GM12891 (cell line): ENCODE results near the gene PTGDR2.

Experiments used
- DNase-seq: peaks from one replicate; pipeline ENCODE4 v3.0.0; 2011; ENCODE audit warnings: low spot score; ENCODE audit not compliant: insufficient read length
- FAIRE-seq: peaks from 2 replicates; lab custom pipeline; 2011; peaks lifted over from hg19 to GRCh38; lab: Jason Lieb, UNC
- PAX5 ChIP-seq: IDR thresholded peaks from 2 replicates; pipeline ENCODE4 v1.6.1; 2011; ENCODE audit warnings: low read length, moderate library complexity, mild to moderate bottlenecking; ENCODE audit not compliant: insufficient read depth, severe bottlenecking
- POLR2A ChIP-seq: IDR thresholded peaks from 2 replicates; pipeline ENCODE4 v1.6.1; 2011; ENCODE audit warnings: low read depth, low read length, control low read depth
- POLR2AphosphoS5 ChIP-seq: IDR thresholded peaks from 2 replicates; pipeline ENCODE4 v1.6.1; 2011; ENCODE audit warnings: low read depth, low read length, control low read depth
- POU2F2 ChIP-seq: IDR thresholded peaks from 2 replicates; pipeline ENCODE4 v1.6.1; 2011; ENCODE audit warnings: low read depth, mild to moderate bottlenecking, control low read depth, low read length, moderate library complexity
- SPI1 ChIP-seq: IDR thresholded peaks from 2 replicates; pipeline ENCODE4 v1.6.1; 2011; ENCODE audit warnings: low read depth, low read length, control low read depth
- TAF1 ChIP-seq: IDR thresholded peaks from 2 replicates; pipeline ENCODE4 v1.6.1; 2011; ENCODE audit warnings: low read depth, low read length, control low read depth

Gene PTGDR2

DNA sequence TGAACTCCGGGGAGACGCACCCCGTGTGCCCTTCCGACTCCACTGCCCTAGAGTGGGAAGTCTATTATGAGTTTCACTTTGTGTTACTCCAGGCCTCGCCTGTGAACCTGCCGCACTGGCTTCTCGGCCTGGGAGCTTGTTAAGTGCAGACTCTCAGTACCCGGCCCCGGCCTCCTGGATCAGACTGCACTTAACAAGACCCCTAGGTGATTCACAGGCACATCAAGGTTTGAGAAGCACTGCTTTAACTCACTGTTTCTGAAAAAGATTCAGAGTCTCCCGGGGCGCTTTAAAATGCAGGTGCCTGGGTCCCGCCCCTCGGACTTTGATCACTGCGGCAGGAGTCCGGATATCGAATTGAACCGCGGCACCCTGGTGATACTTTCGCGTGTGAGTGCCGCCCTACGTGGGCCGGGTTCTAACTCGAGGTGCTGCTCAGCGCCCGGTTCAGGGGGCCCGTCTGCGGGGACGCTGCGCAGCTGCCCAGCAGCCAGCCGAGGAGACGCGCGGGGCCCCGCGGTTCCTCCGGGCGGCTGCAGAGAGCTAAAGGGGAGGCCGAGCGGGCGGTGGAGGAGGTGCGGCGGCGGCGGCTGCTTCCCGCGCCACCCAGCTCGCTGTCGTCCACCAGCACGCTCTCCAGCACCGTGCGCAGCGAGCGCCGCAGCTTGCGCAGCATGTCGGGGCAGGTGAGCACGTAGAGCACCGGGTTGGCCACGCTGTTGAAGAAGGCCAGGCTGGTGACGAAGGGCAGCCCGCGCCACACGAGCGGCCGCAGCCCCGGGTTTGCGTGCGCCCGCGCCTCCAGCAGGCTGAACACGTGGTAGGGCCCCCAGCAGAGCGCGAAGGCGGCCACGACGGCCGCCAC lies 3.4 kb downstream of the PTGDR2 start:
- no peak for DNase-seq
- FAIRE-seq: no peak
- TF ChIP-seq POLR2AphosphoS5 (no peak), SPI1 (no peak), POLR2A (no peak), PAX5 (no peak), POU2F2 (no peak), TAF1 (no peak)

DNA sequence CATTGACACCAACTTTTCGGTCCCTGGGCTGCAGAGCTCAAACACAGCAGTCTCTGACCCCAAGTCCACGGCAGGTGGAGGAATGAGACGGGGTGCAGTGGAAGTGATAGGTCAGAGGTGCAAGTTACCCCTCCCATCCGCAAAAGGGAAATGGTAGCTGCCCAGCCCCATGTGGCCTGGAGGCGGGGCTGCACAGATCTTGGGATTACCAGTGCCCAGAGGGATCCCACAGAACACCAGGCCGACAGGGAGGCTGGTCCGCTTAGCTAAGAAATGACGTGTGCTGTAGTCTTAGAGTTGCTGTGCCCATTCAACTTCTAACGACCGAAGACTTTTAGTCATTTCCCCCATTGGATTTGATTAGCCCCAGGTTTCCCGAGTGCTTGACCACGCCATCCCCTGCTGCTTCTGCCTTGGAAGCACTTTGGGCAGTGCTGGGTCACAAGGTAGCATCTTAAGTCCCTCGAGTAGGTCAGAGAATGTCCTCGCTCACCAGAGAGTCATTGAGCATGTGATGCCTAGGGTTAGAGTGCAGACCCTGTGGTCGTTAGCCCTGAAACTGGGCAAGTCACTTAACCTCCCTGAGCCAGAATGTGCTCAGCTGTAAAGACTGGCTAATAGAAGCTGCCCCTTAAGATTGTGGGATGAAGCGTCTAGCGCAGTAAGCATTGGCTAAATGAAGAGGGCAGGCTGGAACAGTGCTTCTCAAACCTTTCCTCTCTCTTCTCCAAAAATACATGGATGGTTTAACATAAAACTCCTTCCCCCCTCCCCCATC lies 4.2 kb downstream of the PTGDR2 start:
- DNase-seq (no peak), FAIRE-seq (no peak)
- TF ChIP-seq POLR2AphosphoS5: no peak
- no peak for TF ChIP-seq TAF1
- no peak for TF ChIP-seq SPI1
- TF ChIP-seq POU2F2: no peak
- no peak for TF ChIP-seq POLR2A
- TF ChIP-seq PAX5: no peak

DNA sequence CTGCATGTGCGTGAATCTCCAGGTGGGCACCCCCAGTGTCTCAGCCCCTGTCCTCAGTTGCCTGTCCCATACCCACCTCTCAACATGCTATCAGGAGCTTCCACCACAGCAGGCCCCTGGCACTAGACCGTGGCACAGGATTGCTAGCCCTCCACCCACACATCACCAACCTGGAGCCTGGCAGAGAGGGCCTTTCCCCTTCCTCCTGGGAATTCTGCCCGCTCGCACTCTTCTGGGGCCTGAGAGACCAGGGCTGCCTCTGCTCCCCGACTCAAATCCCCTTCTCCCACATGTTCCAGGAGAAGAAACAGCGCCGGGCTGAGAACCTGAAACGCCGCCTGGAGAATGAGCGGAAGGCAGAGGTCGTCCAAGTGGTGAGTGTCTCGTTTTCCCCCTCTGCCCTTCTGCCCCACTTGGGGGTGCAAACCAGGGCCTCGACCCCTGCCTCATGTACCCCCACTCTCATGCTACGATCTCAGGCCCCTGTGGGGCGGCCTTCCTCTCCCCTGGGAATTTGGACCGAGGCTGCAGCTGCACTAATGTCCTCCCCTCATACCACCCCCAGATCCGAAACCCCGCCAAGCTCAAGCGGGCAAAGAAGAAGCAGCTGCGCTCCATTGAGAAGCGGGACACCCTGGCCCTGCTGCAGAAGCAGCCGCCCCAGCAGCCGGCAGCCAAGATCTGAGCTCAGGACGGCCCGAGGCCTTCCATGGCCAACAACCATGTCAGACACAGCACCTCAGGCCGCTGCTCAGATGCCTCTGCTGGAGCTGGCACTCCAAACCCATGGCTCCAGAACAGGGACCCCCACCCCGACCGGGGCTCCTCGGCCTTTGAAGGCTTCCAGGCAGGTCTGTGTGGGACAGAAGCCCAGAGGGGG lies 5.9 kb downstream of the PTGDR2 start:
- FAIRE-seq: no peak
- no peak for TF ChIP-seq TAF1
- TF ChIP-seq POLR2AphosphoS5: no peak
- no peak for TF ChIP-seq POU2F2
- no peak for TF ChIP-seq PAX5
- TF ChIP-seq POLR2A: no peak
- TF ChIP-seq SPI1: no peak
- no peak for DNase-seq

DNA sequence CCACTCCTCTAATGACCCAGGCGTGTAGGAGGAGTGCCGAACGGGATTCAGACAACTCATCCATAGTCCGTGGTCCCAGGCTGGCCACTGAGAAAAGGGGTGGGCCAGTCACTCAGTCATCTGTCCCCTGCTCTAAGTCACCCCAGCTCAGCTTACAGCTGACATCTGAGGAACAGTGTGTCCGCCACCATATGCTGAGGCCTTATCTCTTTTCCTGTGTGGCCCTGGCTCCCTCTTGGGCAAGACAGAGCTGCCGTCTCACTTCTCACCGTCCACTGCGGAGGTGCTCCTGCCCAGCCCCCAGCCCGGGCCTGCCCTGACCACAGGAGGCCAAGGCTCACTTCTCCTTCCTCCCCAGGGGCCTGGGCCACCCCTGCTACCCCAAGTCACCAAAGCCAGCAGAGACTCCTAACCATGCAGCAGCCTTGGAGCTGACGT lies 7.0 kb downstream of the PTGDR2 start:
- no peak for FAIRE-seq
- TF ChIP-seq PAX5 (no peak), TAF1 (no peak)
- no peak for DNase-seq

DNA sequence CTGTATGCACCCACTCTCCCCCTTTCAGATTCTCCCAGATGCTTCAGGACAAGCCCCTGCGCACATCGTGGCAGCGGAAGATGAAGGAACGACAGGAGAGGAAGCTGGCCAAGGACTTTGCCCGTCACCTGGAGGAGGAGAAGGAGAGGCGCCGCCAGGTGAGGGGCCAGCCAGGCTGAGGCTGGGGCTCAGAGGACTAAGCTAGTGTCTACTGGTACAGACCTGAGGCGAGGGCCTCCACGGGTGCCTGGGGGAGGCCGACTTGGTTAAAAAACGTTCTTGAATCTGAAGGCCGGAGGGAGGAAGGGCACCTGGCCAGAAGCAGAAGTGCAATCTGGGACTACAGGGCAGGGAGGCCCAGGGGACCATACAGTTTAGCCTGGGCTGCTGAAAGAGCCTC lies 7.9 kb downstream of the PTGDR2 start:
- no peak for FAIRE-seq
- no peak for TF ChIP-seq SPI1
- TF ChIP-seq POLR2AphosphoS5: no peak
- TF ChIP-seq POLR2A: no peak
- no peak for TF ChIP-seq POU2F2
- no peak for TF ChIP-seq PAX5
- no peak for TF ChIP-seq TAF1
- DNase-seq: no peak

DNA sequence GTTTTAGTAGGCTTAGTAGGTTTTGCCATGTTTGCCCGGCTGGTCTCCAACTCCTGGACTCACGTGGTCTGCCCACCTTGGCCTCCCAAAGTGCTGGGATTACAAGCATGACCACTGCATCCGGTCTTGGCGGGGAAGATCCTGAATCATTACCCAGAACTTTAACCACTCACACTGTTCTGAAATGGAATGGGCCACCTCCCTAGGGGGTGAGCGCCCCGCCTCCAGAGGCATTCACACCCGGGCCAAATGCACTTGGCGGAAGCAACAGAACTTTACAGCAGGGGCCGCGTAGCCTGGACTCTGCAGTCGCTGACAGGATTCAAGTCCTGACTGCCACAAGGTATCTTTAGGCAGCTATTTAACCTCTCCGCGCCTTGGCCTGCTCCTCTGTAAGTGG lies 8.5 kb downstream of the PTGDR2 start:
- TF ChIP-seq POLR2AphosphoS5 (no peak), POLR2A (no peak)
- DNase-seq (no peak), FAIRE-seq (no peak)

DNA sequence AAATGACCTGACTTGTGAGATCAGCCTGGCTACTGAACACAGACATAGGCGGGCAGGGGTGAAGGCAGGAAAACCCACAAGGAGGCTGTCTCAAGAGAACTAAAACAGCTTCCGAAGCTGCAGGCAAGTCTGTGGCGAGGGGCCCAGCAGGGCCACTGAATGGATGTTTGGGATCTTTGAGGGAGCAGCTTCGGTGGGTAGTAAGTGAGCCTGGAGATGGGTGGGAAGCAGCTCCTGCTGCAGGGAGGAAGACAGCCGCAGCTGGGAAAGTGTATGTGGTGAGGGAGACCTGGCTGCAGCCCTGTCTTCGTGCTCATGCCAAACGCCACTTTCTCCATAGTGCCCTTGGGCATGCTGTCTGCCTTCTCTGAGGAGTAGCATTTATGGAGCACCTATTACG lies 10.4 kb downstream of the PTGDR2 start:
- no peak for TF ChIP-seq SPI1
- TF ChIP-seq POU2F2: no peak
- TF ChIP-seq PAX5: no peak
- TF ChIP-seq POLR2AphosphoS5: no peak
- no peak for TF ChIP-seq TAF1
- TF ChIP-seq POLR2A: no peak
- DNase-seq (no peak), FAIRE-seq (no peak)

DNA sequence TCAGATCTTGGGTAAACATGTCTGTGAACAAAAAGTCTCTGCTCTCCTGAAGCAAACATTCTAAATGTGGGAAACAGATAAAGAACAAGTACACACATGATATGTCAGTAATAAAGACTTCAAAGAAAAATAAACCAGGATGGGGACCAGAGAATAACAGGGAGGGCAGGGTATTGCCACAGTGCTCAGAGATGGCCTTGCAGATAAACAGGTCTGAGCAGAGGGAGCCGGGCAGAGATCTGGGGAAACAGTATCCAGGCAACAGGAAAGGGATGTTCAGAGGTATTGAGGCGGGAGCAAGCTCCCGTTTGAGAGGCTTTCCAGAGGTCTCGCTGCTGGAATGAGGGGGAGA lies 10.9 kb downstream of the PTGDR2 start:
- FAIRE-seq (no peak), DNase-seq (no peak)
- TF ChIP-seq POLR2AphosphoS5 (no peak), TAF1 (no peak), SPI1 (no peak), PAX5 (no peak), POU2F2 (no peak), POLR2A (no peak)

DNA sequence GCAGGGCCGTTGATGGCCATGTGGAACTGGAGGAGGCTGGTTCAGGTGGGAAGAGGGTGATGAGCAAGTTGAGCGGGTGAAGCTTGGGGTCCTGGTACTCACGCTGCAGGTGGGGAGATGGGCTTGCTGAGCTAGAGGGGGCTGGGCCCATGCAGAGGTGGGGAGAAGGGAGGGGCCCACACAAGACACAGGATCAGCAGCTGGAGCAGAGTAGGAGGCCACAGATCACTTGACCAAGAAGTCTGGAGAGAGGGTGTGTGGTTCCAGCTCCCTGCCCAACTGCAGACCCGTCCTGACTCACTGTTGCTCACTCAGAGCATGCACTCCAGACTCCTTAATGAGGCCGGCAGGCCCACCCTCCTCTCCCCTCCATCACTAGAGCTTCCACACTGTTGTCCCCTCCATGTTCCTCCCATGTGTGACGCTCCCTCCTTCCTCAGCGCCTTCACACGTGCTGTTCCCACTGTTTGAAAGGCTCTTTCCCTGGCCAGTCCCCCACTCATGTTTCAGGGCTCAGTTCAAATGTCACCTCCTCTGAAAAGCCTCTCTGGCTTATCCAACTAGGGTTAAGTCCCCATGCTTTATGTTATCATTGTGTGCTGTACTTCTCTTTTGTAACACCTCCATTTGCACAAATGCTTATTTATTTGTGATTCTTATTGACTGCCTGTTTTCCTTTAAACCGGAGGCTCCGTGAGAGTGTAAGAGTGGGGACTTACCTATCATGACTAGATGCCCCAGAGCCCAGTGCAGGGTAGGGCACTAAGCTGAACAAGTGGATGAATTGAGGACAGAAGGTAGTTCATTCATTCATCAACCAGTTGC lies 11.5 kb downstream of the PTGDR2 start:
- DNase-seq: no peak
- TF ChIP-seq POU2F2: no peak
- no peak for TF ChIP-seq PAX5
- TF ChIP-seq TAF1: no peak
- TF ChIP-seq POLR2AphosphoS5: no peak
- FAIRE-seq: no peak
